ENCODE data around the gene TRIM3. TPM values are rescaled to one million over a fixed set of nuclear protein-coding genes. Genes with fewer than 3 reads are reported as not detected.

Gene TRIM3
- total RNA-seq, 1 experiment from 2014 or later: 13.4 TPM

GRCh38 chr11:6459099-6459450 is 14.7 kb downstream of the TRIM3 start:
- ChIA-PET RAD21 (ENCODE audit: low non-redundant PET in 1 of 2, low total read pairs in 2 of 2, uncharacterized antibody in 2 of 2, unreplicated experiment in 2 of 2) (no interaction called here), CTCF (interaction anchor here (0.9 kb wide), 1 partner anchor 16 kb away, joined by 3 read pairs; no protein-coding TSS in a partner anchor), POLR2A (no interaction called here)
- Histone ChIP-seq H3K9me2 (ENCODE audit: insufficient read depth) (no peaks in the 10 kb centered on the region), H3K4me2 (ENCODE audit: low read length) (no peak overlapping the region), H3K9ac (ENCODE audit: low read length) (no peak overlapping the region), H3K27me3 (ENCODE audit: insufficient read depth, low read length) (no peaks in the 10 kb centered on the region), H3K9me3 (ENCODE audit: control insufficient read depth in 1 of 2, insufficient read depth in 1 of 2, low read depth in 1 of 2, low read length in 2 of 2) (no peaks in the 10 kb centered on the region), H3K79me2 (ENCODE audit: insufficient read depth, low read length) (no peaks in the 10 kb centered on the region), H3K36me3 (ENCODE audit: control insufficient read depth in 1 of 2, insufficient read depth in 2 of 2, low read length in 2 of 2) (peaks cover 0 to 2% of the 10 kb centered on the region in 2 experiments; a peak in 1 of 4 replicates), H3K4me3 (replicated peaks in 1 of 2; ENCODE audit: low read depth in 1 of 2, low read length in 2 of 2) (no peak overlapping the region), H4K20me1 (ENCODE audit: insufficient read depth) (no peaks in the 10 kb centered on the region), H3K4me1 (ENCODE audit: control insufficient read depth in 1 of 2, insufficient read depth in 2 of 2, low read length in 2 of 2) (no peaks in the 10 kb centered on the region), H2AFZ (ENCODE audit: low read depth, low read length, poor library complexity, severe bottlenecking) (no peak overlapping the region), H3K27ac (ENCODE audit: low read depth, low read length) (no peak overlapping the region)
- DNase-seq (ENCODE audit: low read depth, low spot score): no peak
- intact Hi-C loops (cut with micrococcal nuclease): no loop called here
- ATAC-seq: no peak
- BruUV-seq (replicated peaks): no TSS peak
- TF ChIP-seq JUND (IDR thresholded peaks at IDR 0.05): no peak
- no peak for TF ChIP-seq ELF1 (IDR thresholded peaks at IDR 0.05; ENCODE audit: borderline replicate concordance, low read depth)
- TF ChIP-seq ZFX (IDR thresholded peaks at IDR 0.05): no peak
- no peak for TF ChIP-seq MAX (IDR thresholded peaks at IDR 0.05)
- TF ChIP-seq RAD21 (IDR thresholded peaks at IDR 0.05; ENCODE audit: low read depth): no peak
- no peak for TF ChIP-seq SIN3A (IDR thresholded peaks at IDR 0.05; ENCODE audit: low read depth)
- no peak for TF ChIP-seq YY1 (IDR thresholded peaks at IDR 0.05; ENCODE audit: extremely low read depth, insufficient replicate concordance, low read depth, low read length)
- TF ChIP-seq, protein P1, sequence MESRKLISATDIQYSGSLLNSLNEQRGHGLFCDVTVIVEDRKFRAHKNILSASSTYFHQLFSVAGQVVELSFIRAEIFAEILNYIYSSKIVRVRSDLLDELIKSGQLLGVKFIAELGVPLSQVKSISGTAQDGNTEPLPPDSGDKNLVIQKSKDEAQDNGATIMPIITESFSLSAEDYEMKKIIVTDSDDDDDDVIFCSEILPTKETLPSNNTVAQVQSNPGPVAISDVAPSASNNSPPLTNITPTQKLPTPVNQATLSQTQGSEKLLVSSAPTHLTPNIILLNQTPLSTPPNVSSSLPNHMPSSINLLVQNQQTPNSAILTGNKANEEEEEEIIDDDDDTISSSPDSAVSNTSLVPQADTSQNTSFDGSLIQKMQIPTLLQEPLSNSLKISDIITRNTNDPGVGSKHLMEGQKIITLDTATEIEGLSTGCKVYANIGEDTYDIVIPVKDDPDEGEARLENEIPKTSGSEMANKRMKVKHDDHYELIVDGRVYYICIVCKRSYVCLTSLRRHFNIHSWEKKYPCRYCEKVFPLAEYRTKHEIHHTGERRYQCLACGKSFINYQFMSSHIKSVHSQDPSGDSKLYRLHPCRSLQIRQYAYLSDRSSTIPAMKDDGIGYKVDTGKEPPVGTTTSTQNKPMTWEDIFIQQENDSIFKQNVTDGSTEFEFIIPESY (IDR thresholded peaks at IDR 0.05; ENCODE audit: extremely low read depth, insufficient replicate concordance, low read length): no peak
